GM23248 (cell line): ENCODE measurements around the gene TMEM151A.

ENCODE experiments used
- EZH2 ChIP-seq: fragments of 200-600 bp; sonication (generic); IDR thresholded peaks from 2 replicates; pipeline ENCODE4 v1.6.1; 2018; ENCODE audit warnings: antibody characterized with exemption, mild to moderate bottlenecking; ENCODE audit not compliant: insufficient read depth, poor library complexity, severe bottlenecking
- EZH2phosphoT487 ChIP-seq: fragments of 200-600 bp; sonication (generic); IDR thresholded peaks from 2 replicates; pipeline ENCODE4 v1.6.1; 2018; ENCODE audit warnings: antibody characterized with exemption, moderate library complexity, mild to moderate bottlenecking, low read depth; ENCODE audit not compliant: insufficient read depth

DNA sequence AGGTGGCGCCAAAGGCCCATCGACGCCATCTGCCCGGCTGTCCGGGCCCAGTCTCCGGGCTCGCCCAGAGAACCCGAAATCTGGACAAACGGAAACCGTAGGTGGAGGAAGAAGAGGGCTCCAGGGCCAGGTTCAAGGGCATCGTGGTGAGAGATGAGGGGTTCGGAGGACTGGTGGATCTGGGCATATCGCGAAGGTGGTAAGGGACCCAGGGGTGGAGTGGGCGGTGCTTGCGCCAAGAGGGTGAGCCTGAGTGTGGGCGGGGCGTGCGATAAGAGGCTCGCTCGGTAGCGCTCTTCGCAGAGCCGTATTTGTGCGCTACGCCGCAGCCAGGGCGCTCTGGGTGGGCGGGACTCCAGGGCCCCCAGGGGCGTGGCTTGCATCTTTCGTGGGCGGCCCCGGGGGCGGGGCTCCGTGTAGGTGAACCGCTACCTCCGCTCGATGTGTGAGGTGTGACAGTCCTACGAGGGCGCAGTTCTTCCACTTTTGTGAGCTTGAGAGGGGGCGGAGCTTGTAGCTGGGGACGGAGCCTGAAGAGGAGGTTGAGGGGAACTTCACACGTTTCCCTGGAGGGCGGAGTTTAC lies 20.4 kb downstream of the TMEM151A start:
- no peak for TF ChIP-seq EZH2
- no peak for TF ChIP-seq EZH2phosphoT487
